GM21786 (cell line): ENCODE measurements around the gene OSBPL8.
"Not testable (repeated sequence)": the region's sequence is repeated elsewhere in the genome, so short reads cannot be mapped to it uniquely, and the experiment has no call there.

Experiments used
- ATAC-seq: cut with Tn5 transposase; IDR thresholded peaks from one replicate; pipeline ENCODE4 v1.9.1; 2021; ENCODE audit not compliant: unreplicated experiment

OSBPL8 gene

DNA sequence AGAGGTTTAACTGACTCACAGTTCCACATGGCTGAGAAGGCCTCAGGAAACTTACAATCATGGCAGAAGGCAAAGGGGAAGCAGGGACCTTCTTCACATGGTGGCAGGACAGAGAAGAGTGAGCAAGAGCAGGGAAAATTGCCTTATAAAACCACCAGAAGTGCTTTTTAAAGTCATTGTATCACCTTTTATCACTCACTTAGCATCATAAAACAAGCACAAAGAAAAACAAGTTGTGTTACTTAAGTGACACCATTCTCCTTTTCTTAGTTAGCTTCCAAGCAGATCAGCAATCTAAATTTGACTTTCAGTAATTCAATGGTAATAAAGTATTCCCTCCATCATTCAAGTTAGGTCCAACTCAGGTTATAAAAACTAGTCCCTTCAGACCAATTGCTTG, 28.5 kb downstream of the OSBPL8 start:
- no peak for ATAC-seq

DNA sequence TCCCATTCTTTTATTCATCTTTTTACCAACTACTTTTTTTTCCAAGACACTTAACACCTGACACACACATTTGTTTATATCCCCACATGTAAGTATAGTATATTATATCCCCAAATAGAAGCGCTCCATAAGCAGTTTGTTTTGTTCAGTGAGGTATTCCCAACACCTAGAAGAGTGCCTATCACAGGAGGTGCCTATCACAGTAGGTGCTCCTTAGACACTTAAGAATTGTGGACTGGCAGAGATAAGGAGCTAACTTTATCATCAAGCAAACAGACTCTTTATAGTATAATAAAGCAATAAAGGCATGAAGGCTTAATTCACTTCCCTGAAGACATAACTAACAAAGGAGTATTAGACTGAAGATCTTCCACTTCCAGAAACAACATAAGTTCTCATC, 29.1 kb downstream of the OSBPL8 start:
- no peak for ATAC-seq

DNA sequence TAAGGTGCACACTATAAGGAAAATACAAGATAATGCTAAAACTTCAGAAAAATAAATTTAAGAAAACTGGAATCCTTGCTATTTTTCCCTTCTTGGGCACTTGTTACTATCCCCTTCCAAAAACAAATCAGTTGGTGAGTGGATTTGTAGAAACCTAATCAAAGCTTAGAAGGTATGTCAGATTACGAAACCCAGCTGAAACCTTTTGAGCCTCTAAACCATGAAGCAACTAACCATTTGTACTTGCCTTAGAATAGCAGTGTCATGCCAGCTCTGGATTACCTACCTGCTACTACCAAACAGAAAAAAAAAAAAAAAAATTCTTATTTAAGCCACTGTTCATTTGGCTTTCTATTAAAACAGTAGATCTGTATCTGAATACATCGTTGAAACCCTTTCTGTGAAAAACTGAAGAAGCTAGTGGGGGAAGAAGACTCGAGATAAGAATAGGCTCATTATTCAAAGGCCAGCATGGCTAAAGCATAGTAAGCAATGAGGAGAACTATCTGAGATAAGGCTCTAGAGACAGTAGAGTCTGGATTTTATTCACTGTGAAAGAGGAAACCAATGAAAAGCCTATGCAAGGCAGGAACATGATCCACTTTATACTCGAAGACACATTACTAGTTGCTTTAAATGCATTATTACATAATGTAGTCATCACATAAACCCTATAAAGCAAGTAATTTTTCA, 30.2 kb downstream of the OSBPL8 start:
- ATAC-seq = no peak

DNA sequence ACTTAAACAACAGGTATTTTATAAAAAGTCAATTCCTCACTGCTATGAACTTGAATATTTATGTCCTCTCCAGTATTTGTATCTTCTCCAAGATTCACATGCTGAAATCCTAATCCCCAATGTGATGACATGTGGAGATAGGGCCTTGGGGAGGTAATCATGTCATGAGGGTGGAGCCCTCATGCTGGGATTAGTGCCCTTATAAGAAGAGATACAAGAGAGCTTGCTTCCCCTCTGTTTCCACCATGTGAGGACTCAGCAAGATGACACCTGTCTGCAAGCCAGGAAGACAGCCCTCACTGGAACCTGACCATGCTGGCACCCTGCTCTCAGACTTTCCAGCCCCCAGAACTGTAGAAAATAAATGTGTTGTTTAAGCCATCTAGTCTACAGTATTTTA, 36.2 kb downstream of the OSBPL8 start:
- no peak for ATAC-seq

DNA sequence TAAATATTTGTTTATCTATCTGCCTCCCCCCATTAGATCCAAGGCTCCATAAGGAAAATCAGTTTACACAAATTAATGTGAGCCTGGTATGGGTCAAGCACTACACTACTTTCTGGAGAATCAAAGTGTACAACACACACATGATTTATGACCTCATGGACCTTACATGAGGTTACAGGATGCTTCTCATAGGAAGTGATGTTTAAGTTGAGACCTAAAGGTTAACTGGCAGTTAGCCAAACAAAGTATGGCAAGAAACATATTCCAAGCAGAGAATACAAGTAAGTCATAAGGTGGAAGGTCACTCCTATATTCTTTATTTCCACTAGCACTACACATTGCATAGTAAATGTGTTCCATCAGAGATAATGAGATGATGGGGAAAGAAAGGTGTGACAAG, 39.2 kb downstream of the OSBPL8 start:
- ATAC-seq = no peak

DNA sequence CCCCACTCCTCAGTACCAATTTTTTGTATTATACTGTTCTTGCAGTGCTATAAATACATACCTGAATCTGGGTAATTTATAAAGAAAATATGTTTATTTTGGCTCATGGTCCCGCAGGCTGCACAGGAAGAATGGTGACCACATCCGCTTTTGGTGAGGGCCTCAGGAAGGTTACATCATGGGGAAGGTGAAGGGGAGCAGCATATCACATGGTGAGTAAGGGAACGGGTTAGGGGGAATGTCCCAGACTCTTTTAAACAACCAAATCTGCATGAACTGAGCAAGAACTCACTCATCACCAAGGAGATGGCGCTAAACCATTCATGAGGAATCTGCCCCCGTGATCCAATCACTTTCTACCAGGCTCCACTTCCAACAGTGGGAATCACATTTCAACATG, 40.0 kb downstream of the OSBPL8 start:
- no peak for ATAC-seq

DNA sequence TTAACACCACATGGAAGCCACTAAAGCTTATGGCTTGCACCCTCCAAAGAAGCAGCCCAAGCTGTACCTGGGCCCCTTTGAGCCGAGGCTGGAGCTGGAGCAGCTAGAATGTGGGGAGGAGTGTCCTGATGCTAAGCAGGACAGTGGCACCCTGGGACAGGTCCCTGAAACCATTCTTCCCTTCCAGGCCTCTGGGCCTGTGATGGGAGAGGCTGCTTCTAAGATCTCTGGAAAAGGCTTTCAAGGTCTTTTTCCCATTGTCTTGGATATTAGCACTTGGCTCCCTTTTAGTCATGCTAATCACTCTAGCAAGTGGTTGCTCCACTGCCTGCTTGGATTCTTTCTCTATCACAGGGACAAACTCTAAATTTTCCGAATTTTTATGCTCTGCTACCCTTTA, 40.9 kb downstream of the OSBPL8 start:
- ATAC-seq = no peak

DNA sequence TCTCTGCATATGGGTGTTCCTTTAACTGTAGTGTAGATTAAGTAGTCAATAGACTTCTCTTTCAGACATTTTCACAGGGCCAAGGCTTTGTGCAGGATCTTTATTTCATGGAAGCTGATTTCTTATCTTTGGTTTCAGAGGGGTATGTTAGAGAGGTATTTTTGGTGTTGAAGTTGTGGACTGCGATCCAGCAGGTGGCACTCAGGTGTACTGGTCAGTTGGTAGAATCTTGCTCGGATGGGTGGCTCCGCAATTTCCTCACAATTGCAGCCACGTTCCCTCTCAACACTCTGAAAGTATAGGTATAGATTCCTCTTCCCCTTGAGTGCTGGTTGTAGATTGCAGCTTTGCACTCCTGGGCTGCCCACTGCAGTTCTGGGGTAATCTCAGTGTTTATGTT, 44.3 kb downstream of the OSBPL8 start:
- ATAC-seq = no peak

DNA sequence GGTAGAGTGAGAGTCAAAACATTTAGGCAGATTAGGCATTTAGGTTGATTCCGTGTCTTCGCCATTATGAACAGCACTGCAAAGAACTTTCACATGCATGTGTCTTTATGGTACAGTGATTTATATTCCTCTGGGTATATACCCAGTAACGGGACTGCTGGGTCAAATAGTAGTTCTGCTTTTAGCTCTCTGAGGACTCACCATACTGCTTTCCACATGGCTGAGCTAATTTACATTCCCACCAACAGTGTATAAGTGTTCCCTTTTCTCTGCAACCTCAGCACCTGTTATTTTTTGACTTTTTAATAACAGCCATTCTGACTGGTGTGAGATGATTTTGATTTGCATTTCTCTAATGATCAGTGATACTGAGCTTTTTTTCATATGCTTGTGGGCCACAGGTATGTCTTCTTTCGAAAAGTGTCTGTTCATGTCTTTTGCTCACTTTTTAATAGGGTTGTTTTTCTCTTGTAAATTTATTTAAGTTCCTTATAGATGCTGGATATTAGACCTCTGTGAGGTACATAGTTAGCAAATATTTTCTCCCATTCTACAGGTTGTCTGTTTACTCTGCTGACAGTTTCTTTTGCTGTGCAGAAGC, 48.4 kb downstream of the OSBPL8 start:
- peak; percentile 88 for ATAC-seq

DNA sequence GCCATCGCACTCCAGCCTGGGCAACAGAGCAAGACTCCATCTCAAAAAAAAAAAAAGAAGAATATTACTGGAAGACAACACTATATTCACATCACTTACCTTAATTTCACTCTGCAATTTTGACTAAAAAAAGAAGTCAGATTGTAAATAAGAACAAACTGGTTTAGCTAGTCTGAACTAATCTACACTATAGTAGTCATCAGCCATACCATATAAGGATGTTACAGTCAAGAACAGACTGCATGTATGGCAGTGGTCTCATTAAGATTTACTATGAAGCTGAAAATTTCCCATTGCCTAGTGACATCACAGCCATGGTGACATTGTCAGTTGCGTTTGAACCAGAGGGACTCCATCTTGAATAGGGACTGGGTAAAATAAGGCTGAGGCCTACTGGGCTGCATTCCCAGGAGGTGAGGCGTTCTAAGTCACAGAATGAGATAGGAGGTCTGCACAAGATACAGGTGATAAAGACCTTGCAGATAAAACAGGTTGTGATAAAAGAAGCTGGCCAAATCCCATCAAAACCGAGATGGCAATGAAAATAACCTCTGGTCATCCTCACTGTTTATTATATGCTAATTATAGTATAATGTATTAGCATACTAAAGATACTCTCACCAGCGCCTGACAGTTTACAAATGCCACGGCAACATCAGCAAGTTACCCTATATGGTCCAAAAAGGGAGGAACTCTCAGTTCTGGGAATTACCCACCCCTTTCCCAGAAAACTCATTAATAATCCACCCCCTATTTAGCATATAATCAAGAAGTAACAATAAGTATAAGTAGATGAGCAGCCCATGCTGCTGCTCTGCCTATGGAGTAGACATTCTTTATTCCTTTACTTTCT, 51.2 kb downstream of the OSBPL8 start:
- no peak for ATAC-seq

DNA sequence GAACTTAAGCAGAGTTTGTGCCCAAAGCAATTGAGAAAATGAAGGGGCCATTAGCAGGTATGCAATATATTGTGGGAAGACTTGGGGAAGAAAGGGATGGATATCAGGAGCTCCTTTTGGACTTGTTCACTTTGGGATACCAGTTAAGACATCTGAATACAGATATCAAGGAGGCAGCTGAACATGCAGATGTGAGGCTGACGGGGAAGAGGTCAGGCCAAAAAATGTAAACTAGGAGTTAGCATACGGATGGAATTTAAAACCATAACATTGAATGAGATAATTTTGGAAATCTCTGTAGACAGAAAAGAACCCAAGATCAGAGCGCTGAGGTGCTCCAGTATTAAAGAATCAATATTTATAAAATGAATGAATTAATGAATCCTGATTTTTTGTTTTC, 53.4 kb downstream of the OSBPL8 start:
- ATAC-seq = no peak

DNA sequence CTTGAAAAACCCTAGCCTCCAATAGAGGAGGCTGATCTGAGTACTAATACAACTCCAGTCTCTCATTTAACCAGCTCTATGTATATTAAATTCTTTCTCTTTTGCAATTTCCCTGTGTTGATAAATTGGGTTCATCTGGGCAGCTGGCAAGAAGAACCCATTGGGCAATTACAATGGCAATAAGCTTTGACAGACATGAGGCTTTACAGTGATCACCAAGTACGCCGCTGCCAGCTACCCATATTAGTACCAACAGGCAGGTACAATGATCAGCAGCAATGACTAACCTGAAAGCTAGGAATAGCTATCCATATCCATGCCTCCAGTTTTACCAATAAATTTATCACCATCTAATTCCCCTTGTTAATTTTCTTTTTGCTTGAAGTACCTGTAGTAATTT, 54.5 kb downstream of the OSBPL8 start:
- ATAC-seq = no peak

DNA sequence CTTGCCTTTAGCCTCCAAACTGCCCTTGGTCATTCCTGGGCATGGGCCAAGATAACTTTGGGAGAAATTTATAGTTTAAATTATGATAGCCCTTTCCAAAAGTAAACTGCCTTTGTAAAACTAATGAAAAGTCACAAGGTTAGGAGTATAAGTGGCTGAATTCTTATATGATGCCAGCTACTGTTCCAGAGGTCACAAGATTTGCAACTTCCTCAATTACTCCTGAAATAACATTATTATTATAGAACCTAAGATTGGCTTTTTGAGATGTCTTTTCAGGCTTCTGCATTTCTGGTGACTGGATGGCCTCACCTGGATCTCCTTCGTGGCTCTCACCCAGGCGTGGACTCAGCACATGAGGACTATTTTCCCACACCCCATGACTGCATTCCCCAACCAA, 55.0 kb downstream of the OSBPL8 start:
- ATAC-seq = no peak

DNA sequence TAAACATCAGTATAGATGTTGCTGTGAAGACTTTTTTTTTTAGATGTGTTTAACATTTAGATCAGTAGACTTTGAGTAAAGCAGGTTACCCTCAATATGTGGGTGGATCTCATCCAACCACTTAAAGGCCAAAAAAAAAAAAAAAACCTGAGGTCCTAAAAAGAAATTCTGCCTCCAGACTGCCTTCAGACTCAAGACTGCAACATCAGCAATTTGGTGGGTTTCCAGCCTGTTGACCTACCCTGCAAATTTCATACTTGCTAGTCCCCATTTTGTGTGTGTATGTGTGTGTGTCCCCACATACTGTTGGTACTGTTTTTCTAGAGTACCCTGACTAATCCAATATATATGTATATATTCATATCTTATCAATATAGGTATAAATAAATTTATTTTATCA, 55.6 kb downstream of the OSBPL8 start:
- no peak for ATAC-seq

DNA sequence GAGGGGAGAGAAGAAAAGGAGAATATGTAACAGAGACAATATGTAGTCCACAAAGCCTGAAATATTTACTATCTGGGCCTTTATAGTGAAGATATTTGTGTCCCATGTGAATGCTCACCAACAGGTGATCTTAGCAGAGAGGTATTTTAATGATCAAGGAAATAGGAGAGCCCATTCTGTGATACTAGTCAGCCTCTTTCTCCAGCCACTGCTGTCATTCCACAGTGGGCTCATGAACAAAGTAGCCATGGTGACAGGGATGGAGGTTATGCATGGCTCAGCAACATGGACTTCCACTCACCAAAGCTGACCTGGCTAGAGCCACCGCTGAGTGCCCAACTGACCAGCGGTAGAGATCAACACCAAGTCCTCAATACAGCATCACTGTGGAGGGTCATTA, 58.2 kb downstream of the OSBPL8 start:
- ATAC-seq = no peak

DNA sequence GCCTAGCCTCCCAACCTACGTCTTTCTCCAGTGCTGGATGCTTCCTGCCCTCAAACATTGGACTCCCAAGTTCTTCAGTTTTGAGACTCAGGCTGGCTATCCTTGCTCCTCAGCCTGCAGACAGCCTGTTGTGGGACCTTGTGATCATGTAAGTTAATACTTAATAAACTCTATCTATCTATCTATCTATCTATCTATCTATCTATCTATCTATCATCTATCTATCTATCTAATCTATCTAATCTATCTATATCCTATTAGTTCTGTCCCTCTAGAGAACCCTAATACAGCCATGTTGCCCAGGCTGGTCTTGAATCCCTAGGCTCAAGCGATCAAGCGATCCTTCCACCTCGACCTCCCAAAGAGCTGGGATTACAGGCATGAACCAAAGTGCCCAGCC, 60.4 kb downstream of the OSBPL8 start:
- ATAC-seq = not testable (repeated sequence)

DNA sequence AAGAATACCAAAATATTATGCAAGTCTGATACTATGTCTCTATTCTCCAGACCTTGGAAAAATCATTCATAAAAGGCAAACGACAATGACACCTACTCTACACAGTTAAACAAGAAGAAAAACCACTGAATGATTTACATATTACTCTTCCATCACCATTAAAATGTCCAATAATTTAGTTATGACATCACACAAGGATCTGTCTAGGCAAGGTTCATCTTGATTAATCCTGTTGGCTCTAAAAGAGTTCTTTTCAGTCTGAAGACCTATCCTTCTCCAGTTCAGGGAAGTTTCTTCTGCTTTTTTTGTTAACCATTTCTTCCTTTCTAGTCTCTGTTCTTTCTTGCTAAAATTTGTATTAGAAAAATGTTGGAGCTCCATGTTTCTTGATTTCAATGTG, 64.0 kb downstream of the OSBPL8 start:
- no peak for ATAC-seq

DNA sequence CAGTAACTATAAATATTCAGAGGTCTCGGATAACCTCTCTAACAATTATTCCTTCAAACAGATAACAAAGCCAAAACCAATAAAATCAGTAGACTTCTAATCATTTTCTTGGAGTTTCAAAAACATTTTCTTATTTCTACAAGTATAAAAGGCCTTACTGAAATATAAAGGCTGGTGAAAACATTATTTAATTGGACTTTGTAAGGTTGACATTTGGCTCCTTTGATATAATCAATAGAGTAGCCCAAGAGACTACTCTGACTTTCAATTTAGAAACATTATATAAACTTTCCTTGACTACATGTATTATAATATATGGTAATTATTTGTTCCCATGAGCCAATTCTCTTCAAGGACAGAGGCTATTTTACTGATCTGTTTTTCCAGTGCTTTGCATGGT, 68.3 kb downstream of the OSBPL8 start:
- no peak for ATAC-seq

DNA sequence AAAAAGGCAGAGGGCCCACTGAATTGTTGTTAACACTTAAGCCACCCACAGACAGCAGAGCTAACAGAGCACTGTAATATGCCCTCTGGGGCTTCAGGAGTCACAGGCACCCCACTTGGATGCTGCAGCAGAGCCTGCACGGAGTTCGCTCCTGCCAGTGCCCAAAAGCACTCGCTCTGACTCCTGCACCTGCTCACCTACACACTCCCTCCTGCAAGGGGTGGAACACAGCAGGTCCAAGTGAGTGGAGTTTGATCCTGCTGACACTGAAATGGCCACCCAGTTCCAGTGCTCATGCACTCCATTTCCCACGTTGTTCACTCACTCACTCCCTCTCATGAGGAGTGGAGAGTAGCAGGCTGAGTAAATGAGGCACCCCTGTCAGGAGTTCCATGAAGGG, 68.8 kb downstream of the OSBPL8 start:
- no peak for ATAC-seq

DNA sequence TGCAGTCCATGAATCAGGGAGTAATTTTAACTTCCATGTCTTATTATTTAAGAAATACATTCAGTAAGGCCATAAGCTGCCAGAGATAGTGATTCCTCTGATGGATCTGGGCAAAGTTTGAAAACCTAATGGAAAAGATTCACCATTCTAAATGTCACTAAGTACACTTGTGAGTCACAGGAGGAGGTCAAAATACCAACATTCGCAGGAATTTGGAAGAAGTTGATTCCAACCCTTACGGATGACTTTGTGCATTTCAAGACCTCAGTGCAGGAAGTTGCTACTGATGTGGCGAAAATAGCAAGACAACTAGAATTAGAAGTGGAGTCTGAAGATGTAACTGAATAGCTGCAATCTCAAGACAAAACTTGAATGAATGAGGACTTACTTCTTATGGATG, 69.8 kb downstream of the OSBPL8 start:
- ATAC-seq = no peak

DNA sequence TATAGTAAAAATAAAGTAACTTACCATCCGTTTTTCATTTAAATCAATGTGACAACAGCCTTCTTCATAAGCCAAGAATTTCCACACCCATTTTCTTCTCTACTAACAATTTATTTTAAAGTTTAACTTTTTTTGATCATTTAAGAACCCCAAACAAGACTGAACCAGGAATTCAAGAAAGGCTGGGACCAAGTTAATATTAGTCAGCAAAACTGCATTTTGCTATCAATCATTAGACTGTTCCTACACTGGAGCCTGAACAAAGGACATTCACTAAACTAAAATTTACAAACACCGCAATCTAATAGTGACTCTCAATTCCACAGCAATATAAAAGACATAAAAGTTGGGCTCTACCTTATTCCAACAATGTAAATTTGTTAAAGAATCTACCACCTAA, 73.6 kb downstream of the OSBPL8 start:
- no peak for ATAC-seq

DNA sequence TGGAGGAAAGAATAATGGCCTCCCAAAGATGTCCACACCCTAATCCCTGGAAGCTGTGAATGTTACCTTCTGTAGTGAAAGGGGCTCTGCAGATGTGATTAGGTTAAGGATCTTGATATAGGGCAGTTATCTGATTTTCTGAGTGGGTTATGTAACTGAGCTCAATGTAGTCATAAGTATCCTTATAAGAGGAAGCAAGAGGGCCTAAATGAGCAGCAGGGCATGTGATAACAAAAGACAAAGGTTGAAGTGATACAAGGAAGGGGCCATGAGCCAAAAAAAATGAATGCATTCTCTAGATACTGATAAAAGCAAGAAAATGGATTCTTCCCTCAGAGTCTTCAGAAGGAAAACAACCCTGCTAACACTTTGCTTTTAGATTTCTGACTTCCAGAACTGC, 78.8 kb downstream of the OSBPL8 start:
- ATAC-seq = no peak
